GM12878 (cell line): Measurements from ENCODE around the gene ZNF668. TPM values are rescaled to one million over a fixed set of nuclear protein-coding genes. Genes with fewer than 3 reads are reported as not detected.

Experiments
- EP300 ChIP-seq, 2 experiments: fragments of 150-350 bp in 1 of 2; IDR thresholded peaks; 2 replicates each; pipeline ENCODE4 v1.6.1; 2011 to 2012; ENCODE audit warnings: low read depth in 2 of 2, low read length in 2 of 2, borderline replicate concordance in 1 of 2, improper control_type of control experiment in 1 of 2, inconsistent platforms in 1 of 2; ENCODE audit not compliant: control insufficient read depth in 1 of 2
- HDAC2 ChIP-seq: fragments of 200-600 bp; sonication (generic); IDR thresholded peaks from 2 replicates; pipeline ENCODE4 v1.6.1; 2017
- RELA ChIP-seq: fragments of 450-650 bp; IDR thresholded peaks from 2 replicates; pipeline ENCODE4 v1.8.0; 2014; ENCODE audit warnings: borderline replicate concordance; ENCODE audit not compliant: partially characterized antibody
- SUPT20H ChIP-seq: IDR thresholded peaks from 2 replicates; pipeline ENCODE4 v1.6.1; 2011; ENCODE audit warnings: low read depth, mild to moderate bottlenecking, low read length, moderate library complexity, borderline replicate concordance; ENCODE audit not compliant: control insufficient read depth
- polyA plus RNA-seq, 11 experiments: library from polyadenylated mRNA; depleted of rRNA in 4 of 11; unstranded in 6 of 11; stranded (reverse) in 5 of 11; fragments of >200 nt; fragmentation: Nextera tagmentation in 4 of 11; fragmentation: Illumina TruSeq in 1 of 11; extraction: Ambion mirVana in 4 of 11; extraction: Trizol in 1 of 11; gene quantifications; 1 replicate in 1 of 11; 2 replicates in 10 of 11; pipeline versions ENCODE4 v1.2.1 to v1.2.3, GENCODE V29; 2011 to 2016; ENCODE audit warnings: inconsistent platforms in 2 of 11, missing spikeins in 2 of 11, low read depth in 1 of 11
- total RNA-seq, 4 experiments: library from RNA; depleted of rRNA in 3 of 4; stranded (reverse); fragments of >200 nt in 3 of 4; fragmentation: Illumina TruSeq in 1 of 4; extraction: Trizol in 1 of 4; gene quantifications; 2 replicates each; pipeline versions ENCODE4 v1.2.1 to v1.2.3, GENCODE V29; 2013 to 2021
- TF ChIP-seq, protein P1 (sequence below): IDR thresholded peaks from 2 replicates; pipeline ENCODE4 v1.6.1; 2012; ENCODE audit warnings: mild to moderate bottlenecking, low read depth, low read length
- TF ChIP-seq, protein P2 (sequence below): IDR thresholded peaks from 2 replicates; pipeline ENCODE4 v1.6.1; 2011; ENCODE audit warnings: low read depth, mild to moderate bottlenecking, low read length, moderate library complexity, borderline replicate concordance; ENCODE audit errors: extremely low read depth
- TF ChIP-seq, protein P3 (sequence below): fragments of 450-650 bp; IDR thresholded peaks from 2 replicates; pipeline ENCODE4 v1.6.1; 2016; ENCODE audit warnings: mild to moderate bottlenecking

The ZNF668 gene
- total and polyA plus RNA-seq, 10 of the 15 experiments (the other 5 are each of a cell fraction or from before 2014, with no cell fraction given), result 0.05 to 20.7 (median 10.0) TPM; not detected in 1

DNA sequence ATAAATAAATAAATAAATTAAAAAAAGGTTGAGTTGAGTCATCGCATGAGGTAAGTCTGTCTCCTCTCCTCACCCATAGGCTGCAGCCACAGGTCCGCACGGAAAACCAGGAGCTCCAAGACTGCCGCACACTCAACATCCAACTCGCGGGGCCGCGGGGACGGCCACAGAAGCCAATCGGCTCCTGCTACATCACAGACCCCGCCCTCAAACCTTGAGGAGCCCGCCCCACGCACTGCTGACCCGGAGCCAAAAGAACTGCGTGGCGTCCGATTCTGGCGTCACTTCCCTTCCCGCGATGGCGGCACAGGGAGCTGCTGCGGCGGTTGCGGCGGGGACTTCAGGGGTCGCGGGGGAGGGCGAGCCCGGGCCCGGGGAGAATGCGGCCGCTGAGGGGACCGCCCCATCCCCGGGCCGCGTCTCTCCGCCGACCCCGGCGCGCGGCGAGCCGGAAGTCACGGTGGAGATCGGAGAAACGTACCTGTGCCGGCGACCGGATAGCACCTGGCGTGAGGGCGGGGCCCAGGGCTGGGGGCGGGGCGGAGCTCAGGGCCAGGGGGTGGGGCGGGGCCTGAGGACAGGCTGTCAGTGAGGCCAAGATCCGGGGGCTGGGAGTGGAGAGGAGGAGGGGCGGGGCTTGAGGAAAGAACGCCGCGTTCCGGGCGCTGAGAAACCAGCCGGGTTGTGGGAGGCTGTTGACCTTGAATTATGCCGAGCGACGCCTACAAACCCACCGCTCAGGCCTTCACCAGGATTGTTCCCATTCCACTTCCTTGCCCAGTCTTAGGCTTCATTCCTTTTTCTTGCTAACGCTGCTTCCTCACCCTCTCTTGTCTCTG lies 43.6 kb upstream of the ZNF668 start, which contains the start of gene KAT8 (continued):
- TF ChIP-seq, protein P1, sequence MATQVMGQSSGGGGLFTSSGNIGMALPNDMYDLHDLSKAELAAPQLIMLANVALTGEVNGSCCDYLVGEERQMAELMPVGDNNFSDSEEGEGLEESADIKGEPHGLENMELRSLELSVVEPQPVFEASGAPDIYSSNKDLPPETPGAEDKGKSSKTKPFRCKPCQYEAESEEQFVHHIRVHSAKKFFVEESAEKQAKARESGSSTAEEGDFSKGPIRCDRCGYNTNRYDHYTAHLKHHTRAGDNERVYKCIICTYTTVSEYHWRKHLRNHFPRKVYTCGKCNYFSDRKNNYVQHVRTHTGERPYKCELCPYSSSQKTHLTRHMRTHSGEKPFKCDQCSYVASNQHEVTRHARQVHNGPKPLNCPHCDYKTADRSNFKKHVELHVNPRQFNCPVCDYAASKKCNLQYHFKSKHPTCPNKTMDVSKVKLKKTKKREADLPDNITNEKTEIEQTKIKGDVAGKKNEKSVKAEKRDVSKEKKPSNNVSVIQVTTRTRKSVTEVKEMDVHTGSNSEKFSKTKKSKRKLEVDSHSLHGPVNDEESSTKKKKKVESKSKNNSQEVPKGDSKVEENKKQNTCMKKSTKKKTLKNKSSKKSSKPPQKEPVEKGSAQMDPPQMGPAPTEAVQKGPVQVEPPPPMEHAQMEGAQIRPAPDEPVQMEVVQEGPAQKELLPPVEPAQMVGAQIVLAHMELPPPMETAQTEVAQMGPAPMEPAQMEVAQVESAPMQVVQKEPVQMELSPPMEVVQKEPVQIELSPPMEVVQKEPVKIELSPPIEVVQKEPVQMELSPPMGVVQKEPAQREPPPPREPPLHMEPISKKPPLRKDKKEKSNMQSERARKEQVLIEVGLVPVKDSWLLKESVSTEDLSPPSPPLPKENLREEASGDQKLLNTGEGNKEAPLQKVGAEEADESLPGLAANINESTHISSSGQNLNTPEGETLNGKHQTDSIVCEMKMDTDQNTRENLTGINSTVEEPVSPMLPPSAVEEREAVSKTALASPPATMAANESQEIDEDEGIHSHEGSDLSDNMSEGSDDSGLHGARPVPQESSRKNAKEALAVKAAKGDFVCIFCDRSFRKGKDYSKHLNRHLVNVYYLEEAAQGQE, result 0 out of 2 replicates have a peak, but pooled peaks have one; percentile 24
- TF ChIP-seq RELA (peak; percentile 67), EP300 (IDR thresholded peaks at IDR 0.05; ENCODE audit: borderline replicate concordance in 1 of 2, control insufficient read depth in 1 of 2, low read depth in 2 of 2, low read length in 2 of 2) (no peak), SUPT20H (no peak), HDAC2 (no peak)
- TF ChIP-seq, protein P2, sequence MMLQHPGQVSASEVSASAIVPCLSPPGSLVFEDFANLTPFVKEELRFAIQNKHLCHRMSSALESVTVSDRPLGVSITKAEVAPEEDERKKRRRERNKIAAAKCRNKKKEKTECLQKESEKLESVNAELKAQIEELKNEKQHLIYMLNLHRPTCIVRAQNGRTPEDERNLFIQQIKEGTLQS, result 0 out of 2 replicates have a peak, but pooled peaks have one; percentile 9
- TF ChIP-seq, protein P3, sequence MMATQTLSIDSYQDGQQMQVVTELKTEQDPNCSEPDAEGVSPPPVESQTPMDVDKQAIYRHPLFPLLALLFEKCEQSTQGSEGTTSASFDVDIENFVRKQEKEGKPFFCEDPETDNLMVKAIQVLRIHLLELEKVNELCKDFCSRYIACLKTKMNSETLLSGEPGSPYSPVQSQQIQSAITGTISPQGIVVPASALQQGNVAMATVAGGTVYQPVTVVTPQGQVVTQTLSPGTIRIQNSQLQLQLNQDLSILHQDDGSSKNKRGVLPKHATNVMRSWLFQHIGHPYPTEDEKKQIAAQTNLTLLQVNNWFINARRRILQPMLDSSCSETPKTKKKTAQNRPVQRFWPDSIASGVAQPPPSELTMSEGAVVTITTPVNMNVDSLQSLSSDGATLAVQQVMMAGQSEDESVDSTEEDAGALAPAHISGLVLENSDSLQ, result peak; percentile 51; the same call in 1 of the 2 replicates
